Natural killer cell (primary cell): ENCODE results near the gene SH3PXD2B. TPM values are rescaled to one million over a fixed set of nuclear protein-coding genes. Genes with fewer than 3 reads are reported as not detected.

Experiments
- ATAC-seq, 3 donors: fragments of 150-1000 bp in 2 of 3; fragments of 200-7000 bp in 1 of 3; cut with Tn5 transposase; 1 replicate in 1 of 3; 2 replicates in 2 of 3; pipeline ENCODE4 v1.10.0; 2021; ENCODE audit warnings: mild to moderate bottlenecking in 2 of 3, moderate library complexity in 2 of 3
- DNase-seq, 2 donors: peaks; one replicate each; pipeline versions ENCODE4 v3.0.0 to v3.0.0-alpha.2; 2013 to 2021; ENCODE audit warnings: mixed read lengths in 1 of 2
- H3K27ac ChIP-seq: one replicate; pipeline ENCODE4 v1.5.1; 2013; ENCODE audit warnings: mild to moderate bottlenecking, low read length
- H3K27me3 ChIP-seq: one replicate; pipeline ENCODE4 v1.6.1; 2013; ENCODE audit warnings: low read length; ENCODE audit not compliant: control insufficient read depth, insufficient read depth
- H3K36me3 ChIP-seq: one replicate; pipeline ENCODE4 v1.6.1; 2013; ENCODE audit warnings: low read length; ENCODE audit not compliant: control insufficient read depth, insufficient read depth
- H3K4me1 ChIP-seq: one replicate; pipeline ENCODE4 v1.6.1; 2013; ENCODE audit warnings: low read length; ENCODE audit not compliant: control insufficient read depth, insufficient read depth
- H3K4me3 ChIP-seq: one replicate; pipeline ENCODE4 v1.5.1; 2013; ENCODE audit warnings: low read length
- H3K9me3 ChIP-seq: one replicate; pipeline ENCODE4 v1.6.1; 2013; ENCODE audit warnings: low read length; ENCODE audit not compliant: control insufficient read depth, insufficient read depth
- H3K27ac Mint-ChIP-seq, 2 donors: one replicate each; pipeline ENCODE4 v1.8.0; 2022; ENCODE audit warnings: mild to moderate bottlenecking in 2 of 2, mixed read lengths in 2 of 2, moderate library complexity in 1 of 2
- H3K27me3 Mint-ChIP-seq, 2 donors: one replicate each; pipeline ENCODE4 v1.8.0; 2022; ENCODE audit warnings: low read depth in 2 of 2, mixed read lengths in 2 of 2
- H3K36me3 Mint-ChIP-seq: one replicate; pipeline ENCODE4 v1.8.0; 2022; ENCODE audit warnings: mixed read lengths
- H3K4me1 Mint-ChIP-seq, 2 donors: one replicate each; pipeline ENCODE4 v1.8.0; 2022; ENCODE audit warnings: mixed read lengths in 2 of 2
- H3K4me3 Mint-ChIP-seq: one replicate; pipeline ENCODE4 v1.8.0; 2022; ENCODE audit warnings: mild to moderate bottlenecking, moderate library complexity, mixed read lengths
- H3K9me3 Mint-ChIP-seq, 2 donors: one replicate each; pipeline ENCODE4 v1.8.0; 2022; ENCODE audit warnings: mixed read lengths in 2 of 2
- WGBS: methylation state at CpG from one replicate; pipeline ENCODE4 v1.1.7; 2013; ENCODE audit warnings: missing lambda C conversion rate; ENCODE audit not compliant: insufficient coverage; 5-methylcytosine and 5-hydroxymethylcytosine counted together
- intact Hi-C: fragments of 100-400 bp; cut with micrococcal nuclease; formaldehyde crosslinking; loops from one replicate; pipeline ENCODE4 v1.14.2; 2022
- total RNA-seq, 4 donors: library from RNA; stranded (reverse); fragments of 120-200 nt in 1 of 4; gene quantifications; one replicate each; pipeline versions ENCODE4 v1.2.3 to v1.2.4, GENCODE V29; 2013 to 2022
- TF ChIP-seq, protein P1 (sequence below): fragments of 200-600 bp; IDR thresholded peaks from one replicate; pipeline ENCODE4 v1.8.0; 2022; ENCODE audit warnings: antibody characterized with exemption

The SH3PXD2B gene
- total RNA-seq, 3 donors from 2014 or later (not counting 1 experiment from before 2014, with no cell fraction given) = 0.25 to 0.35 TPM; not detected in 1

DNA sequence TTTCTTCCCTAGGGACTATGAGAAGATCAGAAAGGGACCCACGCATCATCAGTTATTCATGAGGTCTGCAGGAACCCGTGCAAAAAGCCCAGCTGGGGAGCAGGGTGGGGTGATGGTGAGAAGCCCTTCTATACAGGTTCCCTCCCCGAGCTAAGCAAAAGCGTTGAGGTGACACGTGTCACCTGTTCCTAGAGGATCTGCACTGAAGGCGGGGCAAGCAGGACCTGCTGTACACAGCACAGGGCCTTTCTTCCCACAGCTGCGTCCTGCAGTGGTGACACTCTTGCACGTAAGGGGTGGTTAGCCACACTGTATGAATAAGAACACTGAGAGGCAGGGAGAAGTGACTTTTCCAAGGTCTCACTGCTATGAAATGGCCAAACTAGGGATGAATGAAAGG lies 37.2 kb upstream of the SH3PXD2B start:
- no peaks in the 10 kb centered on the region for H3K4me1 Mint-ChIP-seq
- TF ChIP-seq, protein P1, sequence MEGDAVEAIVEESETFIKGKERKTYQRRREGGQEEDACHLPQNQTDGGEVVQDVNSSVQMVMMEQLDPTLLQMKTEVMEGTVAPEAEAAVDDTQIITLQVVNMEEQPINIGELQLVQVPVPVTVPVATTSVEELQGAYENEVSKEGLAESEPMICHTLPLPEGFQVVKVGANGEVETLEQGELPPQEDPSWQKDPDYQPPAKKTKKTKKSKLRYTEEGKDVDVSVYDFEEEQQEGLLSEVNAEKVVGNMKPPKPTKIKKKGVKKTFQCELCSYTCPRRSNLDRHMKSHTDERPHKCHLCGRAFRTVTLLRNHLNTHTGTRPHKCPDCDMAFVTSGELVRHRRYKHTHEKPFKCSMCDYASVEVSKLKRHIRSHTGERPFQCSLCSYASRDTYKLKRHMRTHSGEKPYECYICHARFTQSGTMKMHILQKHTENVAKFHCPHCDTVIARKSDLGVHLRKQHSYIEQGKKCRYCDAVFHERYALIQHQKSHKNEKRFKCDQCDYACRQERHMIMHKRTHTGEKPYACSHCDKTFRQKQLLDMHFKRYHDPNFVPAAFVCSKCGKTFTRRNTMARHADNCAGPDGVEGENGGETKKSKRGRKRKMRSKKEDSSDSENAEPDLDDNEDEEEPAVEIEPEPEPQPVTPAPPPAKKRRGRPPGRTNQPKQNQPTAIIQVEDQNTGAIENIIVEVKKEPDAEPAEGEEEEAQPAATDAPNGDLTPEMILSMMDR = no peak
- no peaks in the 10 kb centered on the region for H3K9me3 Mint-ChIP-seq
- no peak for DNase-seq
- Histone ChIP-seq H3K4me3 (no peak overlapping the region), H3K36me3 (no peaks in the 10 kb centered on the region), H3K4me1 (no peaks in the 10 kb centered on the region), H3K9me3 (no peaks in the 10 kb centered on the region), H3K27ac (no peak overlapping the region), H3K27me3 (no peaks in the 10 kb centered on the region)
- H3K27me3 Mint-ChIP-seq = peaks cover 24 to 34% of the 10 kb centered on the region in 2 donors
- ATAC-seq = no peak
- intact Hi-C loops = no loop called here
- no peak overlapping the region for H3K27ac Mint-ChIP-seq
- H3K4me3 Mint-ChIP-seq = no peak overlapping the region
- no peaks in the 10 kb centered on the region for H3K36me3 Mint-ChIP-seq
- WGBS = 82% methylated on average over 8 of the region's 8 CpGs

DNA sequence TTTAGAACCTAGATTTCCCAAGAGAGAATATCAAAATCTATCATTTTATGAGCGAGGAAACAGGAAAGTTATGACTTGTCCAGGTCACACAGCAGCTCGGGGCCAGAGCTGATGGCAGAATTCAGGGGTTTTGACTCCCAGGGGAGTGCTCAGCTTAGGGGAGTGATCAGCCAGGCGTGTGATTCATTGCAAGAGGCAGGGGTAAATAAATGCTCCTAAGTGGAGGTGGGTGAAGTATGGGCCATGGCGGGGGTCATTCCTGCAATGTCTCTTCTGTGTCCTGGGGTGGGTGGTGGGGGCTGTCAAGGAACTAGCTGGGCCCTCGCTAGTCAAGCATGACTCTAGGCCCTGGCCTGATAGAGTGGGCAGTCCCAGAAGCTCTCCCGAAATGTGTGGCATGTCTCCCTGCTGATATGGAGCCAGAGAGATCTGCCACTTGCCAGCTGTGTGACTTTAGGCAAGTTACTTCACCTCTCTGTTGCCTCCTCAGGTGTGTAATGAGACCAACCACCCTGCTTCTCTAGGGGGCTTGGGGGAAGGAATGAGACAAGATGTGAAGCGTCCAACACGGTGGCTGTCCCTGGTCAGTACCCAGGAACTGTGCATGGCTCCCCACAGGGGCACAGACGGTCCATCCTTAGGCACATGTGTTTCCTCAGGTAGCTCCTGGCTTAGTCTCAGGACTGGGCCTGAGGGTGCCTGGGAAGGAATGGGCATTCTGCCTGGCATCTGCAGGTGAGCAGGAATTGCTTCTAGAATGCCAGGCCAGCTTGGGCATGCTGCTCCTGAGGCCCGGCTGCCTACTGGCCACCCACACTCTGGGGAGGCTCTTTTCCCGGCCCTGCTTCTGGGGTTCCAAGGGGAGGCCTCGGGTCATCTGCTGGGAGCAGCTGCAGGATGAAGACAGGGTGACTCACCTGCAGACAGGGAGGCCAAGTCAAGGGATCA lies 36.5 kb upstream of the SH3PXD2B start:
- no peaks in the 10 kb centered on the region for H3K4me1 ChIP-seq
- Mint-ChIP-seq H3K27me3 (peaks cover 20 to 28% of the 10 kb centered on the region in 2 donors), H3K4me3 (no peak overlapping the region), H3K27ac (no peak overlapping the region), H3K36me3 (no peaks in the 10 kb centered on the region), H3K9me3 (no peaks in the 10 kb centered on the region), H3K4me1 (no peaks in the 10 kb centered on the region)
- DNase-seq = no peak
- 77% methylated on average over 12 of the region's 12 CpGs for WGBS
- no peaks in the 10 kb centered on the region for H3K27me3 ChIP-seq
- no peak overlapping the region for H3K27ac ChIP-seq
- intact Hi-C loops = no loop called here
- no peak overlapping the region for H3K4me3 ChIP-seq
- no peaks in the 10 kb centered on the region for H3K36me3 ChIP-seq
- ATAC-seq = no peak
- TF ChIP-seq, protein P1 = no peak
- no peaks in the 10 kb centered on the region for H3K9me3 ChIP-seq

DNA sequence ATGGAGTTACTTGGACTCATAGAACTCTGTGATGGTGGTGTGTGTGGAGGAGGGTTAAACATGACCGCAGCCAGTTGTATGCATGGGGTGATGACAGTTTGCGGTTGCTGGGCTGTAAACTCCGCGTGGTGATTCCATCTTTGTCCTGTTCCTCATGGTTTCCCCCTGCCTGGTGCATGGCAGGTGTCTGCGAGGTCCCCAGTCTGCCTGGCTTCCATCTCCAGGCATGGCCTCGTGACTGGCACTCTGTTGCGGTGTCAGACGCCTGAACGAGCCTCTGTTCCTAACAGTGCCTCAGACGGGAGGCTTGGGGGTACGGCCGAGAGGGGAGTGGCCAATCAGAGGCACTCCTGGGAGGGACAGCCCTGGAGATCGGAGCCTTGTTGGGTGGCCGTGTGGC lies 33.9 kb upstream of the SH3PXD2B start:
- H3K4me1 ChIP-seq = no peaks in the 10 kb centered on the region
- Mint-ChIP-seq H3K4me1 (no peaks in the 10 kb centered on the region), H3K36me3 (no peaks in the 10 kb centered on the region), H3K4me3 (no peak overlapping the region), H3K27me3 (peaks cover 5 to 9% of the 10 kb centered on the region in 2 donors), H3K9me3 (no peaks in the 10 kb centered on the region), H3K27ac (no peak overlapping the region)
- H3K9me3 ChIP-seq = no peaks in the 10 kb centered on the region
- no peak overlapping the region for H3K4me3 ChIP-seq
- no peak overlapping the region for H3K27ac ChIP-seq
- intact Hi-C loops = no loop called here
- H3K27me3 ChIP-seq = no peaks in the 10 kb centered on the region
- TF ChIP-seq, protein P1 = no peak
- no peaks in the 10 kb centered on the region for H3K36me3 ChIP-seq
- DNase-seq (no peak), ATAC-seq (no peak)
- WGBS = 90% methylated on average over 14 of the region's 14 CpGs
